SK-N-SH treated with all-trans-retinoic acid at 6 μM for 48 hours (cell line): ENCODE results near the gene TCN1.

Source experiments
- ATAC-seq: fragments of 200-7000 bp; cut with Tn5 transposase; 3 replicates; pipeline ENCODE4 v1.9.1; 2020; ENCODE audit warnings: mild to moderate bottlenecking, moderate library complexity
- ARNTL ChIP-seq: fragments of 450-650 bp; formaldehyde crosslinking; IDR thresholded peaks from 2 replicates; pipeline ENCODE4 v1.5.0; 2020; ENCODE audit warnings: low read depth, mild to moderate bottlenecking, moderate library complexity, borderline replicate concordance
- BACH2 ChIP-seq: fragments of 250-450 bp; sonication (Bioruptor Pico); IDR thresholded peaks from 2 replicates; pipeline ENCODE4 v1.9.0; 2021; ENCODE audit warnings: mild to moderate bottlenecking, borderline replicate concordance
- CREB5 ChIP-seq: fragments of 250-450 bp; sonication (Bioruptor Pico); IDR thresholded peaks from 2 replicates; pipeline ENCODE4 v1.5.1; 2020; ENCODE audit warnings: low read depth, mild to moderate bottlenecking, moderate library complexity
- CSRNP3 ChIP-seq: fragments of 250-450 bp; sonication (Bioruptor Pico); IDR thresholded peaks from 2 replicates; pipeline ENCODE4 v1.5.1; 2021; ENCODE audit warnings: mild to moderate bottlenecking, moderate library complexity
- ESRRG ChIP-seq: fragments of 250-450 bp; sonication (Bioruptor Pico); IDR thresholded peaks from 2 replicates; pipeline ENCODE4 v1.6.1; 2021; ENCODE audit warnings: mild to moderate bottlenecking
- GLIS3 ChIP-seq: fragments of 250-450 bp; sonication (Bioruptor Pico); IDR thresholded peaks from 2 replicates; pipeline ENCODE4 v1.5.0; 2020; ENCODE audit warnings: mild to moderate bottlenecking, moderate library complexity
- ISL1 ChIP-seq: fragments of 250-450 bp; sonication (Bioruptor Pico); IDR thresholded peaks from 2 replicates; pipeline ENCODE4 v2.1.2; 2022; ENCODE audit warnings: mild to moderate bottlenecking, moderate library complexity
- OSR1 ChIP-seq: fragments of 250-450 bp; sonication (Bioruptor Pico); IDR thresholded peaks from 2 replicates; pipeline ENCODE4 v1.8.0; 2022; ENCODE audit warnings: moderate library complexity, mild to moderate bottlenecking, inconsistent platforms
- PATZ1 ChIP-seq: fragments of 250-450 bp; sonication (Bioruptor Pico); IDR thresholded peaks from 2 replicates; pipeline ENCODE4 v1.8.0; 2020; ENCODE audit warnings: mild to moderate bottlenecking, moderate library complexity, borderline replicate concordance
- POU6F1 ChIP-seq: fragments of 250-450 bp; sonication (Bioruptor Pico); IDR thresholded peaks from 2 replicates; pipeline ENCODE4 v1.8.0; 2021; ENCODE audit warnings: low read depth, mild to moderate bottlenecking, moderate library complexity, borderline replicate concordance
- PPARA ChIP-seq: fragments of 250-450 bp; sonication (Bioruptor Pico); IDR thresholded peaks from 2 replicates; pipeline ENCODE4 v1.5.0; 2020; ENCODE audit warnings: mild to moderate bottlenecking, borderline replicate concordance
- TCF4 ChIP-seq: fragments of 250-450 bp; sonication (Bioruptor Pico); IDR thresholded peaks from 2 replicates; pipeline ENCODE4 v1.8.0; 2021; ENCODE audit warnings: mild to moderate bottlenecking, moderate library complexity, borderline replicate concordance
- TOX ChIP-seq: fragments of 250-450 bp; sonication (Bioruptor Pico); IDR thresholded peaks from 2 replicates; pipeline ENCODE4 v1.8.0; 2021; ENCODE audit warnings: mild to moderate bottlenecking, moderate library complexity, borderline replicate concordance
- TSHZ2 ChIP-seq: fragments of 250-450 bp; sonication (Bioruptor Pico); IDR thresholded peaks from 2 replicates; pipeline ENCODE4 v1.5.0; 2020; ENCODE audit warnings: mild to moderate bottlenecking, moderate library complexity
- ZC3H10 ChIP-seq: fragments of 250-450 bp; sonication (Bioruptor Pico); IDR thresholded peaks from 2 replicates; pipeline ENCODE4 v1.5.1; 2021; ENCODE audit warnings: mild to moderate bottlenecking, moderate library complexity
- ZFP3 ChIP-seq: fragments of 250-450 bp; sonication (Bioruptor Pico); IDR thresholded peaks from 2 replicates; pipeline ENCODE4 v1.5.0; 2020; ENCODE audit warnings: mild to moderate bottlenecking, moderate library complexity
- ZFP30 ChIP-seq: fragments of 450-650 bp; formaldehyde crosslinking; IDR thresholded peaks from 2 replicates; pipeline ENCODE4 v1.5.0; 2022; ENCODE audit warnings: mild to moderate bottlenecking, moderate library complexity
- ZNF565 ChIP-seq: fragments of 450-650 bp; formaldehyde crosslinking; conservative IDR thresholded peaks from 2 replicates; pipeline ENCODE4 v1.5.0; 2020; ENCODE audit warnings: low read depth, mild to moderate bottlenecking, moderate library complexity
- ZNF70 ChIP-seq: fragments of 450-650 bp; formaldehyde crosslinking; IDR thresholded peaks from 2 replicates; pipeline ENCODE4 v1.5.0; 2020; ENCODE audit warnings: mild to moderate bottlenecking, moderate library complexity
- ZNF8 ChIP-seq: fragments of 450-650 bp; formaldehyde crosslinking; IDR thresholded peaks from 2 replicates; pipeline ENCODE4 v1.5.0; 2020; ENCODE audit warnings: mild to moderate bottlenecking, moderate library complexity

Gene TCN1

GRCh38 chr11:59866836-59867235 lies 549 bp upstream of the TCN1 start:
- TF ChIP-seq CSRNP3 (CRISPR knock-in tag) = no peak
- no peak for TF ChIP-seq TCF4 (CRISPR knock-in tag)
- no peak for TF ChIP-seq BACH2
- no peak for TF ChIP-seq OSR1 (CRISPR knock-in tag)
- no peak for TF ChIP-seq ESRRG (CRISPR knock-in tag)
- TF ChIP-seq ZNF565 (CRISPR knock-in tag) = no peak
- TF ChIP-seq ISL1 (CRISPR knock-in tag) = no peak
- TF ChIP-seq ZNF8 = no peak
- TF ChIP-seq ZFP3 (CRISPR knock-in tag) = no peak
- TF ChIP-seq ZFP30 (CRISPR knock-in tag) = no peak
- TF ChIP-seq CREB5 (CRISPR knock-in tag) = no peak
- no peak for TF ChIP-seq PATZ1
- no peak for TF ChIP-seq TOX (CRISPR knock-in tag)
- TF ChIP-seq GLIS3 = no peak
- TF ChIP-seq POU6F1 (CRISPR knock-in tag) = no peak
- TF ChIP-seq TSHZ2 = no peak
- no peak for TF ChIP-seq ZC3H10 (CRISPR knock-in tag)
- TF ChIP-seq ARNTL = no peak
- TF ChIP-seq ZNF70 (CRISPR knock-in tag) = no peak
- TF ChIP-seq PPARA (CRISPR knock-in tag) = no peak
- no peak for ATAC-seq

- TF ChIP-seq ZNF8 (no peak), CREB5 (CRISPR knock-in tag) (no peak), CSRNP3 (CRISPR knock-in tag) (no peak)
- no peak for ATAC-seq
Observed at GRCh38 chr11:59865031-59865430, 1.3 kb downstream of the TCN1 start.
